KOPT-K1 (cell line): ENCODE results near the gene FAM209B.
"Not testable (repeated sequence)": the region's sequence is repeated elsewhere in the genome, so short reads cannot be mapped to it uniquely, and the experiment has no call there.

Experiments used
- H3K27ac ChIP-seq: fragments of 200-600 bp; sonication (generic); 2 replicates; pipeline ENCODE4 v1.5.1; 2016; ENCODE audit warnings: antibody characterized with exemption, mild to moderate bottlenecking, low read depth, low read length; ENCODE audit not compliant: poor library complexity, severe bottlenecking
- H3K36me3 ChIP-seq: fragments of 200-600 bp; sonication (generic); 2 replicates; pipeline ENCODE4 v1.5.1; 2017; ENCODE audit warnings: antibody characterized with exemption, mild to moderate bottlenecking, low read length, moderate library complexity; ENCODE audit not compliant: insufficient read depth
- H3K9me3 ChIP-seq: fragments of 200-600 bp; sonication (generic); 2 replicates; pipeline ENCODE4 v1.5.1; 2017; ENCODE audit warnings: antibody characterized with exemption, low read length, mild to moderate bottlenecking; ENCODE audit not compliant: insufficient read depth, poor library complexity, severe bottlenecking

Gene FAM209B

GRCh38 chr20:56532946-56533345 is at the start of gene FAM209B:
TSS of gene FAM209B (plus strand) at chr20:56533246. CDS start at chr20:56533342, 96 bp downstream.
- not testable (repeated sequence) for H3K9me3 ChIP-seq, H3K27ac ChIP-seq, H3K36me3 ChIP-seq

DNA sequence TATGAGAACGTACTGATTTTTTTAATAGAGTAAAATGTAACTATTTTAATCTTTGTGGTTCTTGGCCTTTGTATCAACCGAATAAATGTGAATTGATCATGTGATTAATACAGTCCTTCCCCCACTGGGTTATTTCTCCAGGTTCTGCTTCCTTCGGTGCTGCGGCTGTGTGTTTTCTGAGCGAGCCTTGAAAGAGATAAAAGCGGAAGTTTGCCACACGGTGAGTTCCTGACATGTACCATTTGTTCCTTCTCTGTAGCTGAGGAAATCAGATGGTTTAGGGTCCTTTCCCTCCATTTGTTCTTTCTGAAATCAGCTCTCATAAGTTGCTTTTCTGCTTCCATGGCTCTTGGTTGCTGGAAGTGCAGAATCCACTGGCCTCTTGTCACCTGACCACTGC is 49.1 kb upstream of the FAM209B start:
- Histone ChIP-seq H3K27ac (no peak overlapping the region), H3K36me3 (peaks cover 90% of the 10 kb centered on the region), H3K9me3 (no peaks in the 10 kb centered on the region)

- no peak overlapping the region for H3K27ac ChIP-seq
- peaks cover 89% of the 10 kb centered on the region for H3K36me3 ChIP-seq
These were observed 45.8 kb upstream of the FAM209B start for GRCh38 chr20:56487216-56487615.

GRCh38 chr20:56488566-56488965 is 44.5 kb upstream of the FAM209B start:
- H3K27ac ChIP-seq = no peak overlapping the region
- H3K36me3 ChIP-seq = peaks cover 84% of the 10 kb centered on the region
- no peaks in the 10 kb centered on the region for H3K9me3 ChIP-seq

More at GRCh38 chr20:56487216-56487615, 45.8 kb upstream of the FAM209B start:
- H3K9me3 ChIP-seq = no peaks in the 10 kb centered on the region

GRCh38 chr20:56501116-56501515 is 31.9 kb upstream of the FAM209B start:
- H3K27ac ChIP-seq = no peak overlapping the region
- H3K36me3 ChIP-seq = peaks cover 26% of the 10 kb centered on the region
- H3K9me3 ChIP-seq = no peaks in the 10 kb centered on the region

DNA sequence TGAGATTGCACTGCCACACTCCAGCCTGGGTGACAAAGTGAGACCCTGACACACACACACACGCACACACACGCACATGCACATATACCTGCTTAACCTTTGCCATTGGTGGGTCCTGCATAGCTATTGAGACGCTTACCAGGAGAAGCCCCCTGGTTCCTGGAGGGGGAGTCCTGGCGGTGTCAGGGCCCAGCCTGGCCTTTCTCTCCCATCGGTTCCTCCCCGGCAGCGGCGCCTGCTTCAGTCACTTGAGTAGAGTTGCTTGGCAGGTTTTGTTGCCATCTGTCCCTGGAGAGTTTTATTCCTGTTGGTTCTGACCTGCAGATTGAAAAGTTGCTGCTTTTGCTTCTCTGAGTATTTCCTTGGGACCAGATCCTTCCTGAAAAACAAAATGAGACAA is 29.1 kb upstream of the FAM209B start:
- Histone ChIP-seq H3K9me3 (no peaks in the 10 kb centered on the region), H3K27ac (no peak overlapping the region), H3K36me3 (peaks cover 13% of the 10 kb centered on the region)

DNA sequence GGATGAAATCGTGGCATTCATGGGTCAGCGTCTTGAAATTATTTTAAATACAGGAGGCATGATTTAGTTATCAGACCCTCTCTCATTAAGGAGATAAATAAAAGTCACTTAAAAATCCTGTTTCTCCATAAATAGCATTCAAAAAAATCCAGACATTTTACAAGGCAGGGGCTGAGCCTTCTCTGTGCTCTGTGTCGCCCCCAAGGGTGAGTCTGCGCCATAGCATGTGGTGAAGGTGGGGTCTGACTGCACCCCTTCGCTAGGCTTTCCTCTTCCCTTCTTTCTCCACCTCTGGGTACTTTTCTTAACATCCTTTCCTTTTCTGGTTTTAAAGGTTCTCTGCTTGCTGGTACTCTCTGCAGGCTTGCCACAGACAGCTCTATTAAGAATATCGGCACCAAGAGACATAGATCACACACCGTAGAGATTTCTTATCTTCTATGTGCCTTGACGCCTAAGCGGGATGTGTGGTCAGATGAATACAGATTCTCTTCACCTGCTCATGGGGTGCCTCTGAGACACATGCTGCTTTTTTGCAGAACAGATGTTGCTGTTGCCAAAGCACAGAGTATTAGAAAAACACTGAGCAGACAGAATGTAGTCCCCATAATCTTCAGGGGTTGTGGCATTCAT is 28.6 kb upstream of the FAM209B start:
- no peaks in the 10 kb centered on the region for H3K9me3 ChIP-seq
- H3K36me3 ChIP-seq = peaks cover 13% of the 10 kb centered on the region
- no peak overlapping the region for H3K27ac ChIP-seq

DNA sequence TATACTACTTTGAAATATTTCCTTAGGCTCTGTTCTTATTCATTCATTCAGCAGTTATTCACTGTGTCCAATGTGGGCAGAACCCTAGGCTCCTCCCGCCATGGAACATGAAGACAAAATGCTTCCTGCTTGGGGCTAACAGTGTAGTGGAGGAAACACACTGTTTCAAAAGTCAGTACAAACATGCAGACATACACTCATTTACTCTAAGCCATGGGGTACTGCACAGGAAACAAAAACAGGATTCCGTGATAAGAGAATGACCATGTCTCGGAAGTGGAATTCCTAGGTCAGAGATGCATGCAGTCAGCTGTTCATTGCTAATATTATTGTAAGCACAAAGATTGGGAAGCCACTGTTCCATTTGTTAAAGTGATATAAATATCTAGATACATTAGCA is 26.9 kb upstream of the FAM209B start:
- Histone ChIP-seq H3K9me3 (no peaks in the 10 kb centered on the region), H3K36me3 (peaks cover 12% of the 10 kb centered on the region), H3K27ac (no peak overlapping the region)

- Histone ChIP-seq H3K9me3 (no peaks in the 10 kb centered on the region), H3K27ac (no peak overlapping the region), H3K36me3 (peaks cover 58% of the 10 kb centered on the region)
These were observed 21.1 kb upstream of the FAM209B start for GRCh38 chr20:56511926-56512325.

- no peak overlapping the region for H3K27ac ChIP-seq
- H3K36me3 ChIP-seq = peaks cover 68% of the 10 kb centered on the region
- no peaks in the 10 kb centered on the region for H3K9me3 ChIP-seq
These were observed 19.6 kb upstream of the FAM209B start for GRCh38 chr20:56513161-56514150.

DNA sequence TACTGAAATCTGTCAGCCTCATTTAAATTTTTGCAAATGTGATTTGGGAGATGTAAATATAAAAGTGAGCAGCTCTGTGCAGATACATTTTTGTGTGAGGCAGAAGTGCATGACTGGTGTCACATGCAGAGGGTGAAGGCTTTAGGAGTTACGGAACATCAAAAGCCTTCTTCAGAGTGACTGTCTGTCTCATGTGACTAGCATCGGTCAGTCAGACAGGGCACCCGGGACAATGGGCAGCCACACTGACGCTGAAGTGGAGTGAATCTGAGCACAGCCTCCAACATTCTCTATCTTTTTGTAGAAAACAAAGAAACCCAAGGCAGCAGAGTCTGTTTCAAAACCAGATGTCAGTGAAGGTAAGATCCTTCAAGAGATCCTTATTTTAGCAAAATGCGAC is 16.4 kb upstream of the FAM209B start:
- Histone ChIP-seq H3K36me3 (peaks cover 95% of the 10 kb centered on the region), H3K27ac (no peak overlapping the region), H3K9me3 (peaks cover 28% of the 10 kb centered on the region)

GRCh38 chr20:56517211-56517610 is 15.8 kb upstream of the FAM209B start:
- peaks cover 29% of the 10 kb centered on the region for H3K9me3 ChIP-seq
- H3K27ac ChIP-seq = no peak overlapping the region
- H3K36me3 ChIP-seq = peaks cover 91% of the 10 kb centered on the region

DNA sequence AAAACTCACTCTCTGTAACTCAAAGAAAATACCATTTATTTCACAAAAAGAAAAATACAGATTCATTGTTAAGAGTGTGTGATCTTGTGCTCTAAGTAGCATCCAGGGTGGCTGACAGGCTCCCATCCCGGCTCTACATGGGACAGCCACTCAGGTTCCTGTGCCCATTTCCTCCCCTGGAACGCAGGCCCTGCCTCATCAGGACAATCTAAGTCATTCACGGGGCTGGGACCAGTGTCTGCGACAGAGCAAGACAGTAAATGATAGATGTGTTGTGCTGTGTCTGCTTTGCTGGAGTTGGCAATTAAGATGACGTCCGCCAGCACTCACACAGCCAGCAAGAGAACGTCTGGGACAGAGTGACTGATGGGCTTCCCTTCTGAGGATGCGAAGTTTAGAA is 15.4 kb upstream of the FAM209B start:
- Histone ChIP-seq H3K36me3 (peaks cover 87% of the 10 kb centered on the region), H3K27ac (no peak overlapping the region), H3K9me3 (peaks cover 29% of the 10 kb centered on the region)

DNA sequence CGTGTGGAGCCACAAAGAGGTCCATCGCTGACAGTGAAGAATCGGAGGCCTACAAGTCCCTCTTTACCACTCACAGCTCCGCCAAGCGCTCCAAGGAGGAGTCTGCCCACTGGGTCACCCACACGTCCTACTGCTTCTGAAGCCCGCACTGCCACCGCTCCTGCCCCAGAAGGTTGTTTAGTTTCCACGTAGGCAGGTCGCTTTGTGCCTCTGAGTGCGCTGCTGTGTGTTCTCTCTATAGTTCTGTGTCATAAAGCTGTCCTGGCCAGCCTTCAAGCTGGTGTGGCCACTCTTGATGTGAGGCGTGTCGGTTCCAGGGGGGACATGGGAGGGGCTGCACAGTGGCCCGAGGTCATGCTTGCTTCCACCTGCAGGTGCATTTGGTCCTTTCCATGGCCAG is 14.9 kb upstream of the FAM209B start:
- Histone ChIP-seq H3K9me3 (peaks cover 29% of the 10 kb centered on the region), H3K36me3 (peaks cover 82% of the 10 kb centered on the region), H3K27ac (no peak overlapping the region)

DNA sequence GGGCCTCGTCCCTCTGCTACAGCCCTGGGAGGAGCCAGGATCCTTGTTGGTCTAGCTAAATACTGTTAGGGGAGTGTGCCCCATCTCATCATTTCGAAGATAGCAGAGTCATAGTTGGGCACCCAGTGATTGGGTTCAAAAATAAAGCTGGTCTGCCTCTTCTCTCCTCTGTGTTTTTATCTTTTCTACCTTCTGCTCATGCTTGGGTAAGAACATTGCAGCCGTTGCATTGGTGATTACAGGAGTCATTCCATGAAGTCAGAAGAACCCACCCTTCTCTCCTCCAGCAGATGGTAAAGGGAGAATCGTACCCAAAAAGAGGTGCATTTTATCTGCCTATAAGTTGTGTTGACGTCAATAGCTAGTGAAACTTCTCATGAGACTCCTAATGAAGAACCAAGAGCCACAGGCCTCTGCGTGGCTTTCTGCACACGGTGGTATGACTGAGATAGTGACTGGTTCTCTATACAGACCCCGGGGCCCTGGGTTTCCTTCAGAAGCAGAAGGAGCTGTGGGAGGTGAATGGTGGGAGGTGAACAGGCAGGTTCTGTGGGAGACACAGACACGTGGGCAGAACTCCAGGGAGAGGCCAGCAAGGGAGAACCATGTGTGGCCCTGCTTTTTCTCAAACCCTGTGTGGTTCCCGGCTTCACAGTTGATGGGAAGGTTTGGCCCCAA is 14.2 kb upstream of the FAM209B start:
- Histone ChIP-seq H3K27ac (no peak overlapping the region), H3K36me3 (peaks cover 75% of the 10 kb centered on the region), H3K9me3 (peaks cover 29% of the 10 kb centered on the region)
